ENCODE results near the gene NPL.

Gene NPL

DNA sequence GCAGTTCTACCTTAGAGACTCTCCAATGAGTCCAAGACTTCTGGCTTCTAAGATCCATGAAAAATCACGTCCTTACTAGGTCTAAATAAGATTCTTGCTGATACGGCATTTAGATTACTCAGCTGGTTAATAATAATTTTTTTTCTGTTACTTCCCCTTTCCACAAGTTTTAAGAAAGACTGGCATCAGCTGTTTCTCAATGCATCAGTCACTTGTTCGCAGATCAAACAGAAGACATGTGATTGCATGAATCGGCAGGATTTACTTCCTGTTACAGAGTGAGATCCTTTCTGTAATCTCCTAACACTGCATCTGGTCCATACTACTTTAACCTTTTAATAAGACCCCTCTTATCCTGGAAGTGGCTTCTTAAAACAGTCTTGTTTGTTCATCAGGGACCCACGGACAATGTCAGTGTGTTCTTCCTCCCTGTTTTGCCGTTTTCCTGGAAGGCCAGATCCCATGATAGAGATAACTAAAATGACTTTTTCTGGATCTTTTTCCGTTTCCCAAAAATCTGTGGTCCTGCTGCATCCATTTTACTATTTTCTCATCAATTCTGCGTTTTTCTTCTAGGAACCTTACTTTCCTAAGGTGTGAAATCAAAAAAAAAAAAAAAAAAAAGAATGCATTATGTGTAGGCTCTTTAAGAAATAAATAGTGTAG lies 6.1 kb downstream of the NPL start:
- Histone ChIP-seq H3K36me3 (ENCODE audit: control insufficient read depth, insufficient read depth, low read length) (no peaks in the 10 kb centered on the region), H3K27me3 (replicated peaks; ENCODE audit: control insufficient read depth, insufficient read depth, low read length) (no peaks in the 10 kb centered on the region), H3K4me3 (replicated peaks; ENCODE audit: low read depth, low read length) (no peak overlapping the region)
- TF ChIP-seq, protein P1, sequence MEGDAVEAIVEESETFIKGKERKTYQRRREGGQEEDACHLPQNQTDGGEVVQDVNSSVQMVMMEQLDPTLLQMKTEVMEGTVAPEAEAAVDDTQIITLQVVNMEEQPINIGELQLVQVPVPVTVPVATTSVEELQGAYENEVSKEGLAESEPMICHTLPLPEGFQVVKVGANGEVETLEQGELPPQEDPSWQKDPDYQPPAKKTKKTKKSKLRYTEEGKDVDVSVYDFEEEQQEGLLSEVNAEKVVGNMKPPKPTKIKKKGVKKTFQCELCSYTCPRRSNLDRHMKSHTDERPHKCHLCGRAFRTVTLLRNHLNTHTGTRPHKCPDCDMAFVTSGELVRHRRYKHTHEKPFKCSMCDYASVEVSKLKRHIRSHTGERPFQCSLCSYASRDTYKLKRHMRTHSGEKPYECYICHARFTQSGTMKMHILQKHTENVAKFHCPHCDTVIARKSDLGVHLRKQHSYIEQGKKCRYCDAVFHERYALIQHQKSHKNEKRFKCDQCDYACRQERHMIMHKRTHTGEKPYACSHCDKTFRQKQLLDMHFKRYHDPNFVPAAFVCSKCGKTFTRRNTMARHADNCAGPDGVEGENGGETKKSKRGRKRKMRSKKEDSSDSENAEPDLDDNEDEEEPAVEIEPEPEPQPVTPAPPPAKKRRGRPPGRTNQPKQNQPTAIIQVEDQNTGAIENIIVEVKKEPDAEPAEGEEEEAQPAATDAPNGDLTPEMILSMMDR (IDR thresholded peaks at IDR 0.05; ENCODE audit: insufficient read depth, low read length, poor library complexity, severe bottlenecking), result no peak
- no peak for DNase-seq (ENCODE audit: extremely low read depth, insufficient read length)

GRCh38 chr1:182802006-182802803 lies 12.6 kb downstream of the NPL start:
- H3K36me3 ChIP-seq (ENCODE audit: control insufficient read depth, insufficient read depth, low read length), result no peaks in the 10 kb centered on the region
- TF ChIP-seq, protein P1 (IDR thresholded peaks at IDR 0.05; ENCODE audit: insufficient read depth, low read length, poor library complexity, severe bottlenecking), result no peak
- no peak for DNase-seq (ENCODE audit: extremely low read depth, insufficient read length)

DNA sequence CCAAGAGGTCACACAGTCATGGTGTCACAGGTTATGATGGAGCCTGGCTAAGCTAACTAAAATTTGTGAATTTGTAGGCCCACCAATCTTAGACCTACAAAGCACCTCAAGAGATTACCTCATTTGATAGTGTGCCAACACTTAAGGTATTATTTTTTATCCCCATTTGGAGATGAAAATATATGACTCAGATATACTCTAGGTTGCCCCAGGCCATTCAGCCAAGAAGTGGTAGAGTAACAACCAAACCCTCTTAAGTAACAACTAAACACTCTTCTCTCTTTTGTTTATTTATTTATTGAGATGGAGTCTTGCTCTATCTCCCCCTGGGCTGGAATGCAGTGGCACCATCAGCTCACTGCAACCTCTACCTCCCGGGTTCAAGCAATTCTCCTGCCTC lies 14.3 kb downstream of the NPL start:
- Histone ChIP-seq H3K36me3 (ENCODE audit: control insufficient read depth, insufficient read depth, low read length) (no peaks in the 10 kb centered on the region), H3K27me3 (replicated peaks; ENCODE audit: control insufficient read depth, insufficient read depth, low read length) (no peaks in the 10 kb centered on the region), H3K4me3 (replicated peaks; ENCODE audit: low read depth, low read length) (no peak overlapping the region)
- DNase-seq (ENCODE audit: extremely low read depth, insufficient read length), result no peak
- TF ChIP-seq, protein P1 (IDR thresholded peaks at IDR 0.05; ENCODE audit: insufficient read depth, low read length, poor library complexity, severe bottlenecking), result no peak

More at GRCh38 chr1:182802006-182802803, 12.6 kb downstream of the NPL start:
- H3K27me3 ChIP-seq (replicated peaks; ENCODE audit: control insufficient read depth, insufficient read depth, low read length), result no peaks in the 10 kb centered on the region
- no peak overlapping the region for H3K4me3 ChIP-seq (replicated peaks; ENCODE audit: low read depth, low read length)

GRCh38 chr1:182806015-182806678 lies 16.6 kb downstream of the NPL start:
- Histone ChIP-seq H3K36me3 (ENCODE audit: control insufficient read depth, insufficient read depth, low read length) (no peaks in the 10 kb centered on the region), H3K4me3 (replicated peaks; ENCODE audit: low read depth, low read length) (no peak overlapping the region), H3K27me3 (replicated peaks; ENCODE audit: control insufficient read depth, insufficient read depth, low read length) (no peaks in the 10 kb centered on the region)
- TF ChIP-seq, protein P1 (IDR thresholded peaks at IDR 0.05; ENCODE audit: insufficient read depth, low read length, poor library complexity, severe bottlenecking), result no peak
- no peak for DNase-seq (ENCODE audit: extremely low read depth, insufficient read length)

DNA sequence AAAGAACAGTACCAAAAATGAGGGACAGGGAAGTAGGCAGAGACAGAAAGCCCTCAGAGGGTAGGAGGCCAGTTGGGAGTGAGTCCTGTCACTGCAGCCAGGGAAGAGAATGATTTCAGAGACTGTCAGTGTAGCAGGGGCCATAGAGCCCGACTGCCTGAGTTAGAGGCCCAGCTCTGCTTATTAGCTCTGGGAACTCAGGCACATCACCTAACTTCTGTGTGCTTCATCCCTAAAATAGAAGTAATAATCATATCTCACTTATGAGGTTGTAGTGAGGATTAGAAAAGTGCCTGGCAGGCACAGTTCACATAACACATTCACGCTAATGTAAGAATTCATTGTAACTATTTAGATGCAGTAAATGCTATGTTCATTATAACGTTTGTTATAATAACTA lies 18.3 kb downstream of the NPL start:
- no peak for DNase-seq (ENCODE audit: extremely low read depth, insufficient read length)
- Histone ChIP-seq H3K27me3 (replicated peaks; ENCODE audit: control insufficient read depth, insufficient read depth, low read length) (no peaks in the 10 kb centered on the region), H3K4me3 (replicated peaks; ENCODE audit: low read depth, low read length) (no peak overlapping the region), H3K36me3 (ENCODE audit: control insufficient read depth, insufficient read depth, low read length) (no peaks in the 10 kb centered on the region)
- TF ChIP-seq, protein P1 (IDR thresholded peaks at IDR 0.05; ENCODE audit: insufficient read depth, low read length, poor library complexity, severe bottlenecking), result no peak

Measured in GM06990 (cell line).